Measurements from ENCODE around the gene ATF6B.

DNA sequence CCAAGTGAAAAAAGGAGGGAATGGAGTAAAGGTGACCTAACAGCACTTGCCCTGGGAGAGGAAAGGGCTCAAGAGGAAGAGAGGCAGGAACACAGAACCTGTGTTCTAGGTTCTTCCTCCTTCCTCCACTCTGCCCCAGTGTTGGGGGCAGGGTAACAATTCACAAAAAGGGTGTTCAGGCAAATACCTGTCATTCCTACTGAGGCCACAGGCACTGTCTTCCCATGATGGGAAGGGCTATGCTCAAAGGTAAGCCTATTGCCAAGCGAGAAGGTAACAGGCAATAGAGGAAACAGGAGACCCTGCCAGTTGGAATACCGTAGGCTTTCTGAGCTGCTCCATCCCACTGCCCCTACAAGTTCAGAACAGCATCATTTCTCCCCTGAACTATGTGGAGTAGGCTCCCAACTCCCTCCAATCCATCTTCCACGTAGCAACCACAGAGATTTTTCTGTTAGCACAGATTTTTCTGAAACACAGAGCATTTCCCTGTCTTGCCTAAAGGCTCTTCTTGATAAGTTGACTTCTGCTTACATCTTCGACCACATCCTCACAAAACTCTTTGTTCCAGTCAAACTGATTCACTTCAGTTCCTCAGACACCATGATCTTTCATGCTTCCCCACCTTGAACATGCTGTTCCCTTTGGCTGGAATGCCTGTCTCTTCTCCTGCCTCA lies 45.1 kb upstream of the ATF6B start:
- TF ChIP-seq, protein P1, sequence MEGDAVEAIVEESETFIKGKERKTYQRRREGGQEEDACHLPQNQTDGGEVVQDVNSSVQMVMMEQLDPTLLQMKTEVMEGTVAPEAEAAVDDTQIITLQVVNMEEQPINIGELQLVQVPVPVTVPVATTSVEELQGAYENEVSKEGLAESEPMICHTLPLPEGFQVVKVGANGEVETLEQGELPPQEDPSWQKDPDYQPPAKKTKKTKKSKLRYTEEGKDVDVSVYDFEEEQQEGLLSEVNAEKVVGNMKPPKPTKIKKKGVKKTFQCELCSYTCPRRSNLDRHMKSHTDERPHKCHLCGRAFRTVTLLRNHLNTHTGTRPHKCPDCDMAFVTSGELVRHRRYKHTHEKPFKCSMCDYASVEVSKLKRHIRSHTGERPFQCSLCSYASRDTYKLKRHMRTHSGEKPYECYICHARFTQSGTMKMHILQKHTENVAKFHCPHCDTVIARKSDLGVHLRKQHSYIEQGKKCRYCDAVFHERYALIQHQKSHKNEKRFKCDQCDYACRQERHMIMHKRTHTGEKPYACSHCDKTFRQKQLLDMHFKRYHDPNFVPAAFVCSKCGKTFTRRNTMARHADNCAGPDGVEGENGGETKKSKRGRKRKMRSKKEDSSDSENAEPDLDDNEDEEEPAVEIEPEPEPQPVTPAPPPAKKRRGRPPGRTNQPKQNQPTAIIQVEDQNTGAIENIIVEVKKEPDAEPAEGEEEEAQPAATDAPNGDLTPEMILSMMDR (conservative IDR thresholded peaks at IDR 0.05 in 1 of 2, IDR thresholded peaks at IDR 0.05 in 1 of 2; ENCODE audit: extremely low read depth in 1 of 2, insufficient read depth in 1 of 2, low read depth in 1 of 2, low read length in 2 of 2): no peak
- no peak for TF ChIP-seq EZH2 (IDR thresholded peaks at IDR 0.05; ENCODE audit: borderline replicate concordance, low read length)
